Mammary epithelial cell (primary cell): ENCODE measurements around the gene ALK.

Source experiments
- CTCF ChIP-seq, 2 donors: IDR thresholded peaks in 1 of 2; conservative IDR thresholded peaks in 1 of 2; 2 replicates each; pipeline ENCODE4 v1.5.1; 2011 to 2012; ENCODE audit warnings: inconsistent platforms in 2 of 2, low read length in 2 of 2, mild to moderate bottlenecking in 2 of 2, control low read depth in 1 of 2, low read depth in 1 of 2; ENCODE audit not compliant: insufficient read depth in 1 of 2; ENCODE audit errors: extremely low read depth in 1 of 2
- EZH2 ChIP-seq: IDR thresholded peaks from 2 replicates; pipeline ENCODE4 v1.6.1; 2012; ENCODE audit warnings: low read length, inconsistent platforms, borderline replicate concordance

- TF ChIP-seq CTCF (conservative IDR thresholded peaks at IDR 0.05 in 1 of 2, IDR thresholded peaks at IDR 0.05 in 1 of 2; ENCODE audit: extremely low read depth in 1 of 2, insufficient read depth in 1 of 2, low read depth in 1 of 2, low read length in 2 of 2) (no peak), EZH2 (no peak)
Observed at GRCh38 chr2:29290293-29291047, 630.9 kb downstream of the ALK start.
